ENCODE measurements around the gene ADRA2A.

The ADRA2A gene

DNA sequence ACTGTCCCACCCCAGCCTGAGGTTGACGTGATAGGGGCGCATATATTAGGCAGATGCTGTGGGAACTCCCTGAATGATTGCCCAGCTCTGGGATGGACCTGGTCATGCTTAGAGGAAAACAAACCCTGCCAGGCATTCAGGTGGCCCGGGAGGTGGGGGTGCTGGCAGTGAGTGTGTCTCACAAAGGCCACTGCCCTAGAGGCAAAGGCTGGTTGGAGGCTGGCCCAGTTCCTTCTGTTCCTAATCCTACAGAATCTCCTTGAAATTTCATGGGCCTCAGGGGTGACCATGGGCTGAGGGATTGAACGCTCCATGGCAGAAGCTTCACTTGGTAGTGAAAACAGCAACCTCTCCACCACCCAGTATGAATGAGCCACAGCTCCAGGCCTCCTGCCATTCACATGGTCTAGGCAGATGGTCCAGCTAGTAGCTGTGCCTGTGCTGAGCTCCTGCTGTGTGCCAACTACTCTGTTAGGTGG, 25.6 kb downstream of the ADRA2A start:
- no peak for TF ChIP-seq CTCF (IDR thresholded peaks at IDR 0.05; ENCODE audit: insufficient read depth, low read length)
- TF ChIP-seq SPI1 (IDR thresholded peaks at IDR 0.05; ENCODE audit: borderline replicate concordance, low read depth), result no peak
- TF ChIP-seq, protein P1, sequence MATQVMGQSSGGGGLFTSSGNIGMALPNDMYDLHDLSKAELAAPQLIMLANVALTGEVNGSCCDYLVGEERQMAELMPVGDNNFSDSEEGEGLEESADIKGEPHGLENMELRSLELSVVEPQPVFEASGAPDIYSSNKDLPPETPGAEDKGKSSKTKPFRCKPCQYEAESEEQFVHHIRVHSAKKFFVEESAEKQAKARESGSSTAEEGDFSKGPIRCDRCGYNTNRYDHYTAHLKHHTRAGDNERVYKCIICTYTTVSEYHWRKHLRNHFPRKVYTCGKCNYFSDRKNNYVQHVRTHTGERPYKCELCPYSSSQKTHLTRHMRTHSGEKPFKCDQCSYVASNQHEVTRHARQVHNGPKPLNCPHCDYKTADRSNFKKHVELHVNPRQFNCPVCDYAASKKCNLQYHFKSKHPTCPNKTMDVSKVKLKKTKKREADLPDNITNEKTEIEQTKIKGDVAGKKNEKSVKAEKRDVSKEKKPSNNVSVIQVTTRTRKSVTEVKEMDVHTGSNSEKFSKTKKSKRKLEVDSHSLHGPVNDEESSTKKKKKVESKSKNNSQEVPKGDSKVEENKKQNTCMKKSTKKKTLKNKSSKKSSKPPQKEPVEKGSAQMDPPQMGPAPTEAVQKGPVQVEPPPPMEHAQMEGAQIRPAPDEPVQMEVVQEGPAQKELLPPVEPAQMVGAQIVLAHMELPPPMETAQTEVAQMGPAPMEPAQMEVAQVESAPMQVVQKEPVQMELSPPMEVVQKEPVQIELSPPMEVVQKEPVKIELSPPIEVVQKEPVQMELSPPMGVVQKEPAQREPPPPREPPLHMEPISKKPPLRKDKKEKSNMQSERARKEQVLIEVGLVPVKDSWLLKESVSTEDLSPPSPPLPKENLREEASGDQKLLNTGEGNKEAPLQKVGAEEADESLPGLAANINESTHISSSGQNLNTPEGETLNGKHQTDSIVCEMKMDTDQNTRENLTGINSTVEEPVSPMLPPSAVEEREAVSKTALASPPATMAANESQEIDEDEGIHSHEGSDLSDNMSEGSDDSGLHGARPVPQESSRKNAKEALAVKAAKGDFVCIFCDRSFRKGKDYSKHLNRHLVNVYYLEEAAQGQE (IDR thresholded peaks at IDR 0.05; ENCODE audit: insufficient replicate concordance, low read depth), result no peak
- TF ChIP-seq GABPA (IDR thresholded peaks at IDR 0.05; ENCODE audit: low read depth), result no peak
- no peak for TF ChIP-seq POLR2AphosphoS5 (IDR thresholded peaks at IDR 0.05; ENCODE audit: low read depth)
- Histone ChIP-seq H3K27ac (replicated peaks) (no peak overlapping the region), H3K27me3 (ENCODE audit: insufficient read depth, poor library complexity, severe bottlenecking) (no peaks in the 10 kb centered on the region), H3K4me3 (replicated peaks; ENCODE audit: insufficient read depth, low read length) (no peak overlapping the region)
- no peak for DNase-seq (ENCODE audit: low read depth in 1 of 2, low spot score in 1 of 2)

DNA sequence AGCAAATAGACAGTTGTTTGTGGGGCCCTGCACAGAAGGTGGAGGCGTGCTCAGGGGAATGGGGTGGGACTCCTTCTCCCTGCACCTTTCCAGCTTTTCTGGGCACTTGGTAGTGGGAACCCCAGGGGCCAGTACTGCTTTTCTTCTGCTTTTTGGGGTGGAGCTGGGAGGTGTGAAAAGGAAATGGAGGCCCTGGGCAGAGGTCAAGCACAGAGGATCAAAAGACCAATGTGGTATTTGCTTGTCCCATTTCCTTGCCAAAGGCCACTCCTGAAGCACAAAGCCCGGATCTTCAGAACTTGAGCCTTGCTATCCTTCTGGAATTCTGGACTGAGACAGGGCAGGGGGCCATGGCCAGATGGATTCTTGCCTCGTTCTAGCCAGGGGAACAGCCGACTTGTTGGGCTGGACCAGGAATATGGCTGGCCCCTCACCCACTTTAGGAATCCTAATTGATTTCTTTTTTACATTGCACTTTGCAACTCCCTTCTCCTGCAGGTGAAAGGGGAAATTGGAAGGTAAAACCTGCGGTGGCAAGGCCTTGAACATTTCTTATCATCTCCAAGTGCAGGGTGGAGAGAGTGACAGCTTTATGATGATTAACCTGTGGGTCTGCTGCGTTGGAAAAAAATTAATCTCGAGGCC, 26.5 kb downstream of the ADRA2A start:
- no peak overlapping the region for H3K4me3 ChIP-seq (replicated peaks; ENCODE audit: insufficient read depth, low read length)
- no peaks in the 10 kb centered on the region for H3K27me3 ChIP-seq (ENCODE audit: insufficient read depth, poor library complexity, severe bottlenecking)
- no peak for DNase-seq (ENCODE audit: low read depth in 1 of 2, low spot score in 1 of 2)
- no peak overlapping the region for H3K27ac ChIP-seq (replicated peaks)
- TF ChIP-seq, protein P1 (IDR thresholded peaks at IDR 0.05; ENCODE audit: insufficient replicate concordance, low read depth), result no peak
- TF ChIP-seq CTCF (IDR thresholded peaks at IDR 0.05; ENCODE audit: insufficient read depth, low read length), result no peak
- TF ChIP-seq POLR2AphosphoS5 (IDR thresholded peaks at IDR 0.05; ENCODE audit: low read depth), result no peak
- no peak for TF ChIP-seq GABPA (IDR thresholded peaks at IDR 0.05; ENCODE audit: low read depth)
- TF ChIP-seq SPI1 (IDR thresholded peaks at IDR 0.05; ENCODE audit: borderline replicate concordance, low read depth), result no peak

GRCh38 chr10:111104811-111105210, 28.0 kb downstream of the ADRA2A start:
- Histone ChIP-seq H3K27ac (replicated peaks) (no peak overlapping the region), H3K27me3 (ENCODE audit: insufficient read depth, poor library complexity, severe bottlenecking) (no peaks in the 10 kb centered on the region), H3K4me3 (replicated peaks; ENCODE audit: insufficient read depth, low read length) (no peak overlapping the region)
- no peak for TF ChIP-seq CTCF (IDR thresholded peaks at IDR 0.05; ENCODE audit: insufficient read depth, low read length)
- no peak for DNase-seq (ENCODE audit: low read depth in 1 of 2, low spot score in 1 of 2)

DNA sequence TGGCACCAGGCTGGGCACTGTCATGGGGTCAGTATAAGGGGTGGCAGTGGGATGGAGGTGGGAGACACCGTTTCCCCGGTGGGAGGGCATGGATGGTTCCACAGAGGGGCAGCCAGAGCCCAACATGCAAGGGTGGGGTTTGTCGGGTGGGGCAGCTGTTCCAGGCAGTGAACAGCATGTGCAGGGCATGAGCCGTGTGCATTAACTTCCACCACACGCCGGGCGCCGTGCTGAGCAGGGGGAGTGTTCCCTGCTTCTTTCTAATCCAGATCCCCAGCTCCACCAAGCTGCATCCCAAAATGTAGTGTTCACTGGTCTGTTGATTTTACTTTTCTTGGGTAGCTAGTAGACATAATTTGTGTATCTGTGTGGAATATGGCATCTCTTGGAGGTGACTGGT, 29.3 kb downstream of the ADRA2A start:
- TF ChIP-seq SPI1 (IDR thresholded peaks at IDR 0.05; ENCODE audit: borderline replicate concordance, low read depth) (no peak), POLR2AphosphoS5 (IDR thresholded peaks at IDR 0.05; ENCODE audit: low read depth) (no peak), GABPA (IDR thresholded peaks at IDR 0.05; ENCODE audit: low read depth) (no peak), CTCF (IDR thresholded peaks at IDR 0.05; ENCODE audit: insufficient read depth, low read length) (no peak)
- TF ChIP-seq, protein P1 (IDR thresholded peaks at IDR 0.05; ENCODE audit: insufficient replicate concordance, low read depth), result no peak
- H3K27me3 ChIP-seq (ENCODE audit: insufficient read depth, poor library complexity, severe bottlenecking), result no peaks in the 10 kb centered on the region
- no peak overlapping the region for H3K4me3 ChIP-seq (replicated peaks; ENCODE audit: insufficient read depth, low read length)
- no peak for DNase-seq (ENCODE audit: low read depth in 1 of 2, low spot score in 1 of 2)
- no peak overlapping the region for H3K27ac ChIP-seq (replicated peaks)
